IPS-NIHi7 (cell line): ENCODE measurements around the gene FAM25C.
"Not testable (repeated sequence)": the region's sequence is repeated elsewhere in the genome, so short reads cannot be mapped to it uniquely, and the experiment has no call there.

ENCODE experiments used
- DNase-seq: peaks from one replicate; pipeline ENCODE4 v3.0.0; 2012; ENCODE audit warnings: mixed read lengths; ENCODE audit errors: extremely low spot score

The FAM25C gene

DNA sequence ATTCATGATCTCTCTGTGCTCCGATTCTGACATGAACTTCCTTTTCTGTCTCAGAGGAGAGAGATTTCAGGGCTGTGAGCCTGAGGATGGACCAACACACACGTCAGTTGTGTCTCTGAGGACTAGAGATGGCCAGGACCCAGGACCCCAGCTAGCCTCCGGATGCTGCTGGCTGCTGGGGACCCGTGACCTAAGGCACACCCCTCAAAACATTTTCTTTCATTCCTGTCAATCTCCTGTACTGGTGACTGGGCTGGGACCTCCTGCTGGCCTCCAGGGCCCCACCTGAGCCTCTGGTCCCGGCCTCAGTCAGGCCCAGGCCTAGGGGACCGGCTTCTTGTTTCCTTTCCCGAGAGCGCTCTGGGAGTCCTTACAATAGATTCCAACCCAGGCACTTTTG lies 42.4 kb downstream of the FAM25C start:
- not testable (repeated sequence) for DNase-seq

GRCh38 chr10:47947424-47947823 lies 52.2 kb downstream of the FAM25C start:
- DNase-seq: not testable (repeated sequence)
